H9 (cell line): Measurements from ENCODE around the gene NXPH3. TPM values are rescaled to one million over a fixed set of nuclear protein-coding genes. Genes with fewer than 3 reads are reported as not detected.

Experiments used
- DNase-seq: peaks from one replicate; pipeline ENCODE4 v3.0.0-alpha.2; 2017
- H2AFZ ChIP-seq: one replicate; pipeline ENCODE4 v1.6.1; 2013; ENCODE audit warnings: mild to moderate bottlenecking, low read length, control low read depth, moderate library complexity
- H2AK5ac ChIP-seq: 2 replicates; pipeline ENCODE4 v1.6.1; 2013; ENCODE audit warnings: low read length, control low read depth, mixed read lengths; ENCODE audit not compliant: insufficient read length
- H2BK120ac ChIP-seq: one replicate; pipeline ENCODE4 v1.6.1; 2013; ENCODE audit warnings: low read depth, mild to moderate bottlenecking, low read length, control low read depth, inconsistent platforms; ENCODE audit not compliant: poor library complexity, severe bottlenecking
- H2BK12ac ChIP-seq: 2 replicates; pipeline ENCODE4 v1.6.1; 2013; ENCODE audit warnings: low read length, control low read depth, mixed read lengths, low read depth; ENCODE audit not compliant: insufficient read length
- H2BK15ac ChIP-seq: 2 replicates; pipeline ENCODE4 v1.6.1; 2013; ENCODE audit warnings: low read depth, low read length, control low read depth
- H2BK20ac ChIP-seq: one replicate; pipeline ENCODE4 v1.6.1; 2013; ENCODE audit warnings: low read depth, mild to moderate bottlenecking, low read length, control low read depth, inconsistent platforms; ENCODE audit not compliant: poor library complexity, severe bottlenecking
- H2BK5ac ChIP-seq: 2 replicates; pipeline ENCODE4 v1.6.1; 2013; ENCODE audit warnings: low read length, control low read depth, mixed read lengths; ENCODE audit not compliant: insufficient read length
- H3K14ac ChIP-seq: 2 replicates; pipeline ENCODE4 v1.6.1; 2013; ENCODE audit warnings: low read length, control low read depth; ENCODE audit not compliant: insufficient read depth
- H3K18ac ChIP-seq: 2 replicates; pipeline ENCODE4 v1.6.1; 2013; ENCODE audit warnings: low read depth, mild to moderate bottlenecking, mixed read lengths, low read length, control low read depth; ENCODE audit not compliant: insufficient read length
- H3K23ac ChIP-seq: 2 replicates; pipeline ENCODE4 v1.6.1; 2013; ENCODE audit warnings: low read length, control low read depth, mixed read lengths, low read depth; ENCODE audit not compliant: insufficient read length
- H3K23me2 ChIP-seq: 2 replicates; pipeline ENCODE4 v1.6.1; 2013; ENCODE audit warnings: low read depth, mild to moderate bottlenecking, mixed read lengths, low read length, control low read depth; ENCODE audit not compliant: insufficient read length, poor library complexity, severe bottlenecking
- H3K27ac ChIP-seq: 2 replicates; pipeline ENCODE4 v1.5.1; 2013; ENCODE audit warnings: low read length, control low read depth, mixed read lengths, low read depth; ENCODE audit not compliant: insufficient read length
- H3K27me3 ChIP-seq: 2 replicates; pipeline ENCODE4 v1.6.1; 2013; ENCODE audit warnings: low read length, control low read depth, inconsistent platforms; ENCODE audit not compliant: insufficient read depth
- H3K4ac ChIP-seq: 2 replicates; pipeline ENCODE4 v1.6.1; 2013; ENCODE audit warnings: low read depth, mild to moderate bottlenecking, control low read depth, inconsistent platforms, low read length, moderate library complexity
- H3K4me1 ChIP-seq: 2 replicates; pipeline ENCODE4 v1.6.1; 2013; ENCODE audit warnings: low read length, control low read depth, inconsistent platforms; ENCODE audit not compliant: insufficient read depth
- H3K4me2 ChIP-seq: 2 replicates; pipeline ENCODE4 v1.6.1; 2013; ENCODE audit warnings: low read length, control low read depth, mixed read lengths; ENCODE audit not compliant: insufficient read length, insufficient read depth
- H3K56ac ChIP-seq: 2 replicates; pipeline ENCODE4 v1.6.1; 2013; ENCODE audit warnings: low read depth, mild to moderate bottlenecking, mixed read lengths, low read length, control low read depth; ENCODE audit not compliant: insufficient read length
- H3K79me1 ChIP-seq: 2 replicates; pipeline ENCODE4 v1.6.1; 2013; ENCODE audit warnings: low read depth, mild to moderate bottlenecking, moderate library complexity, low read length, control low read depth, inconsistent platforms; ENCODE audit not compliant: insufficient read depth, poor library complexity, severe bottlenecking
- H3K79me2 ChIP-seq: 2 replicates; pipeline ENCODE4 v1.6.1; 2013; ENCODE audit warnings: low read length, control low read depth, inconsistent platforms; ENCODE audit not compliant: insufficient read depth
- H3K9ac ChIP-seq: 2 replicates; pipeline ENCODE4 v1.6.1; 2013; ENCODE audit warnings: low read length, control low read depth, mixed read lengths; ENCODE audit not compliant: insufficient read length; ENCODE audit errors: extremely low read depth
- H3K9me3 ChIP-seq: one replicate; pipeline ENCODE4 v1.6.1; 2013; ENCODE audit warnings: low read depth, low read length, inconsistent platforms; ENCODE audit not compliant: control insufficient read depth
- H3T11ph ChIP-seq: one replicate; pipeline ENCODE4 v1.6.1; 2013; ENCODE audit warnings: mild to moderate bottlenecking, low read length, control low read depth, inconsistent platforms
- H4K20me1 ChIP-seq: one replicate; pipeline ENCODE4 v1.6.1; 2013; ENCODE audit not compliant: control insufficient read depth, insufficient read length, insufficient read depth
- H4K5ac ChIP-seq: 2 replicates; pipeline ENCODE4 v1.6.1; 2013; ENCODE audit warnings: low read depth, mild to moderate bottlenecking, mixed read lengths, low read length, control low read depth; ENCODE audit not compliant: insufficient read length
- H4K8ac ChIP-seq: replicated peaks from 2 replicates; pipeline ENCODE4 v1.6.1; 2013; ENCODE audit warnings: low read length, control low read depth, mixed read lengths, low read depth; ENCODE audit not compliant: insufficient read length
- H4K91ac ChIP-seq: 2 replicates; pipeline ENCODE4 v1.6.1; 2013; ENCODE audit warnings: low read depth, mild to moderate bottlenecking, moderate library complexity, mixed read lengths, low read length, control low read depth; ENCODE audit not compliant: insufficient read length
- H3K27ac Mint-ChIP-seq, 3 experiments: 2 replicates in 2 of 3; 3 replicates in 1 of 3; pipeline ENCODE4 v1.8.0; 2020 to 2021; ENCODE audit warnings: mixed read lengths in 3 of 3, mild to moderate bottlenecking in 1 of 3, moderate library complexity in 1 of 3
- H3K27me3 Mint-ChIP-seq: 2 replicates; pipeline ENCODE4 v1.8.0; 2021; ENCODE audit warnings: low read depth, mild to moderate bottlenecking, moderate library complexity, mixed read lengths
- H3K36me3 Mint-ChIP-seq, 3 experiments: 2 replicates in 2 of 3; 3 replicates in 1 of 3; pipeline ENCODE4 v1.8.0; 2020 to 2021; ENCODE audit warnings: low read depth in 3 of 3, mixed read lengths in 3 of 3; ENCODE audit not compliant: insufficient read depth in 1 of 3
- H3K4me1 Mint-ChIP-seq, 2 experiments: 2 replicates each; pipeline ENCODE4 v1.8.0; 2020; ENCODE audit warnings: mixed read lengths in 2 of 2
- H3K4me3 Mint-ChIP-seq, 2 experiments: 2 replicates in 1 of 2; 3 replicates in 1 of 2; pipeline ENCODE4 v1.8.0; 2020 to 2021; ENCODE audit warnings: mild to moderate bottlenecking in 2 of 2, mixed read lengths in 2 of 2, moderate library complexity in 1 of 2
- H3K9me3 Mint-ChIP-seq, 2 experiments: 2 replicates in 1 of 2; 3 replicates in 1 of 2; pipeline ENCODE4 v1.8.0; 2020; ENCODE audit warnings: mild to moderate bottlenecking in 2 of 2, mixed read lengths in 2 of 2, moderate library complexity in 1 of 2
- CTCF ChIP-seq: fragments of 200-600 bp; sonication (generic); conservative IDR thresholded peaks from 3 replicates; pipeline ENCODE4 v1.8.0; 2021; ENCODE audit warnings: antibody characterized with exemption, mild to moderate bottlenecking
- WGBS: extraction: QIAGEN DNeasy Blood & Tissue Kit; methylation state at CpG from one replicate; pipeline ENCODE4 v1.1.7; 2013; ENCODE audit warnings: missing lambda C conversion rate, low lambda C conversion rate, mixed read lengths; ENCODE audit not compliant: insufficient read length; ENCODE audit errors: extremely low coverage; 5-methylcytosine and 5-hydroxymethylcytosine counted together
- total RNA-seq: library from RNA; stranded (reverse); gene quantifications from 2 replicates; pipeline ENCODE4 v1.2.1, GENCODE V29; 2021

The NXPH3 gene
- total RNA-seq, 1 experiment from 2014 or later = 1.3 TPM

- Mint-ChIP-seq H3K9me3 (no peaks in the 10 kb centered on the region; a peak in 1 of 5 replicates), H3K27ac (no peak overlapping the region), H3K4me1 (peaks cover 28 to 39% of the 10 kb centered on the region in 2 experiments), H3K27me3 (peaks cover 47% of the 10 kb centered on the region), H3K36me3 (no peaks in the 10 kb centered on the region), H3K4me3 (peak overlapping the region; percentile 88 to 96)
- Histone ChIP-seq H2BK20ac (no peak overlapping the region), H4K5ac (no peak overlapping the region), H3K9ac (no peak overlapping the region), H3K79me2 (no peaks in the 10 kb centered on the region), H3K18ac (no peak overlapping the region), H2BK120ac (no peak overlapping the region), H3K4me1 (peaks cover 3% of the 10 kb centered on the region; the same call in 1 of the 2 replicates), H3K9me3 (no peaks in the 10 kb centered on the region), H3T11ph (no peak overlapping the region), H3K4ac (no peak overlapping the region), H2BK15ac (no peak overlapping the region), H3K4me2 (no peak overlapping the region), H3K27ac (no peak overlapping the region), H3K14ac (no peak overlapping the region), H2BK12ac (no peak overlapping the region), H4K91ac (no peak overlapping the region), H2AFZ (no peak overlapping the region), H4K8ac (no peak overlapping the region), H3K56ac (no peak overlapping the region), H2AK5ac (no peak overlapping the region), H4K20me1 (no peaks in the 10 kb centered on the region), H2BK5ac (no peak overlapping the region), H3K23me2 (peaks cover 4% of the 10 kb centered on the region), H3K23ac (no peak overlapping the region), H3K79me1 (no peaks in the 10 kb centered on the region), H3K27me3 (peaks cover 3% of the 10 kb centered on the region; the same call in 1 of the 2 replicates)
- DNase-seq = no peak
- no CpG with 5 or more reads among the region's 3 CpGs for WGBS
- no peak for TF ChIP-seq CTCF
Measured at GRCh38 chr17:49577650-49577934, 1.9 kb downstream of the NXPH3 start.
